ENCODE measurements around the gene LOXL1.

LOXL1 gene

GRCh38 chr15:73941449-73941848 is 15.2 kb downstream of the LOXL1 start:
- FAIRE-seq: no peak

GRCh38 chr15:73941871-73942635 is 15.8 kb downstream of the LOXL1 start:
- no peak for FAIRE-seq

GRCh38 chr15:73942751-73943270 is 16.5 kb downstream of the LOXL1 start:
- FAIRE-seq: no peak

- no peak for FAIRE-seq
Observed at GRCh38 chr15:73944161-73945129, 18.2 kb downstream of the LOXL1 start.

- no peak for FAIRE-seq
Observed at GRCh38 chr15:73945130-73945508, 18.9 kb downstream of the LOXL1 start.

- no peak for FAIRE-seq
Observed at GRCh38 chr15:73946046-73946721, 19.9 kb downstream of the LOXL1 start.

GRCh38 chr15:73946795-73947370 is 20.6 kb downstream of the LOXL1 start:
- no peak for FAIRE-seq

GRCh38 chr15:73947651-73948050 is 21.4 kb downstream of the LOXL1 start:
- FAIRE-seq: no peak

GRCh38 chr15:73948396-73948795 is 22.1 kb downstream of the LOXL1 start:
- FAIRE-seq: no peak

GRCh38 chr15:73948982-73949381 is 22.7 kb downstream of the LOXL1 start:
- FAIRE-seq: no peak

- FAIRE-seq: no peak
Observed at GRCh38 chr15:73949496-73949895, 23.2 kb downstream of the LOXL1 start.

- no peak for FAIRE-seq
Observed at GRCh38 chr15:73950479-73950830, 24.2 kb downstream of the LOXL1 start.

GRCh38 chr15:73950831-73951561 is 24.7 kb downstream of the LOXL1 start:
- no peak for FAIRE-seq

GRCh38 chr15:73951601-73952000 is 25.3 kb downstream of the LOXL1 start:
- no peak for FAIRE-seq

GRCh38 chr15:73952171-73952912 is 26.1 kb downstream of the LOXL1 start:
- no peak for FAIRE-seq

- FAIRE-seq: no peak
Observed at GRCh38 chr15:73952913-73953750, 26.9 kb downstream of the LOXL1 start.

- FAIRE-seq: no peak
Observed at GRCh38 chr15:73954188-73955145, 28.2 kb downstream of the LOXL1 start.

- FAIRE-seq: no peak
Observed at GRCh38 chr15:73955326-73955725, 29.1 kb downstream of the LOXL1 start.

All from A204.1 (cell line).